ENCODE measurements around the gene FRMPD3.

FRMPD3 gene

GRCh38 chrX:107477406-107477805, 28.0 kb downstream of the FRMPD3 start:
- DNase-seq (ENCODE audit: low spot score) (no peak), FAIRE-seq (no peak)

GRCh38 chrX:107480272-107480671, 30.8 kb downstream of the FRMPD3 start:
- FAIRE-seq (no peak), DNase-seq (ENCODE audit: low spot score) (no peak)

GRCh38 chrX:107482046-107482445, 32.6 kb downstream of the FRMPD3 start:
- no peak for FAIRE-seq
- no peak for DNase-seq (ENCODE audit: low spot score)

- FAIRE-seq, result no peak
Observed at GRCh38 chrX:107484002-107484726, 34.7 kb downstream of the FRMPD3 start.

GRCh38 chrX:107485013-107485412, 35.6 kb downstream of the FRMPD3 start:
- no peak for FAIRE-seq
- no peak for DNase-seq (ENCODE audit: low spot score)

More at GRCh38 chrX:107484002-107484726, 34.7 kb downstream of the FRMPD3 start:
- no peak for DNase-seq (ENCODE audit: low spot score)

- DNase-seq (ENCODE audit: low spot score) (no peak), FAIRE-seq (no peak)
Observed at GRCh38 chrX:107493141-107493540, 43.7 kb downstream of the FRMPD3 start.

GRCh38 chrX:107496786-107497185, 47.3 kb downstream of the FRMPD3 start:
- FAIRE-seq, result no peak

More at GRCh38 chrX:107496786-107497185, 47.3 kb downstream of the FRMPD3 start:
- no peak for DNase-seq (ENCODE audit: low spot score)

Data from urothelium cell line (cell line).